CD4-positive, alpha-beta T cell (primary cell): ENCODE data around the gene PTGR2. TPM values are rescaled to one million over a fixed set of nuclear protein-coding genes. Genes with fewer than 3 reads are reported as not detected.
A peak's percentile ranks its signal among the peaks of the same experiment; 100 is the strongest.

ENCODE experiments used
- ATAC-seq: fragments of 200-7000 bp; cut with Tn5 transposase; one replicate; pipeline ENCODE4 v1.10.0; 2022; ENCODE audit warnings: mild to moderate bottlenecking; ENCODE audit not compliant: poor library complexity
- CTCF ChIA-PET: fragments of 350-600 bp; sonication (Branson Sonifier 250); formaldehyde crosslinking; loops from one replicate; lab custom pipeline; 2021; ENCODE audit warnings: antibody characterized with exemption, inconsistent platforms; lab: Charles Lee
- POLR2A ChIA-PET: fragments of 350-600 bp; sonication (Branson Sonifier 250); formaldehyde crosslinking; loops from one replicate; lab custom pipeline; 2021; ENCODE audit warnings: antibody characterized with exemption, inconsistent platforms; lab: Charles Lee
- DNase-seq, 14 experiments: peaks; one replicate each; pipeline ENCODE4 v3.0.0-alpha.2; 2013 to 2020; ENCODE audit warnings: mixed read lengths in 2 of 14
- H3K27ac ChIP-seq, 2 donors: one replicate each; pipeline versions ENCODE4 v1.5.1 to v1.7.0; 2013; ENCODE audit warnings: low read length in 2 of 2, low read depth in 1 of 2, mild to moderate bottlenecking in 1 of 2
- H3K27me3 ChIP-seq, 2 experiments: 1 replicate in 1 of 2; 2 replicates in 1 of 2; pipeline versions ENCODE4 v1.6.1 to v1.7.0; 2013; ENCODE audit warnings: low read length in 2 of 2, control low read depth in 1 of 2, mild to moderate bottlenecking in 1 of 2, moderate library complexity in 1 of 2; ENCODE audit not compliant: insufficient read depth in 2 of 2, control insufficient read depth in 1 of 2
- H3K36me3 ChIP-seq: one replicate; pipeline ENCODE4 v1.6.1; 2013; ENCODE audit warnings: low read length, control low read depth; ENCODE audit not compliant: insufficient read depth
- H3K4me1 ChIP-seq: one replicate; pipeline ENCODE4 v1.6.1; 2013; ENCODE audit warnings: low read length, control low read depth; ENCODE audit not compliant: insufficient read depth
- H3K4me3 ChIP-seq: one replicate; pipeline ENCODE4 v1.5.1; 2013; ENCODE audit warnings: mild to moderate bottlenecking, low read length, moderate library complexity
- H3K9me3 ChIP-seq, 2 experiments: 1 replicate in 1 of 2; 2 replicates in 1 of 2; pipeline versions ENCODE4 v1.6.1 to v1.7.0; 2013; ENCODE audit warnings: low read length in 2 of 2, mild to moderate bottlenecking in 2 of 2, control low read depth in 1 of 2, moderate library complexity in 1 of 2; ENCODE audit not compliant: control insufficient read depth in 1 of 2, insufficient read depth in 1 of 2
- H3K27ac Mint-ChIP-seq: one replicate; pipeline ENCODE4 v1.8.0; 2020; ENCODE audit warnings: mixed read lengths
- H3K27me3 Mint-ChIP-seq: one replicate; pipeline ENCODE4 v1.8.0; 2021; ENCODE audit warnings: mixed read lengths
- H3K36me3 Mint-ChIP-seq: one replicate; pipeline ENCODE4 v1.8.0; 2021; ENCODE audit warnings: low read depth, mixed read lengths
- H3K4me1 Mint-ChIP-seq: one replicate; pipeline ENCODE4 v1.8.0; 2021; ENCODE audit warnings: low read depth, mixed read lengths
- H3K4me3 Mint-ChIP-seq: one replicate; pipeline ENCODE4 v1.8.0; 2020; ENCODE audit warnings: mild to moderate bottlenecking, mixed read lengths
- H3K9me3 Mint-ChIP-seq: one replicate; pipeline ENCODE4 v1.8.0; 2020; ENCODE audit warnings: mixed read lengths
- CTCF ChIP-seq: fragments of 200-600 bp; IDR thresholded peaks from one replicate; pipeline ENCODE4 v1.8.0; 2022; ENCODE audit warnings: antibody characterized with exemption, mild to moderate bottlenecking
- intact Hi-C, 2 experiments: fragments of 100-400 bp; cut with DNase I in 1 of 2; cut with micrococcal nuclease in 1 of 2; formaldehyde crosslinking; loops; one replicate each; pipeline versions ENCODE4 v1.15.1 to v1.9.0; 2023 to 2025; cut with DNase I, micrococcal nuclease
- total RNA-seq, 174 experiments: library from RNA in 2 of 174; stranded (reverse) in 2 of 174; gene quantifications; one replicate each; pipeline ENCODE4 v1.2.3 and lab custom pipeline; 2021 to 2026

PTGR2 gene
- total RNA-seq, 2 experiments from 2014 or later = 0.70 to 1.1 TPM

DNA sequence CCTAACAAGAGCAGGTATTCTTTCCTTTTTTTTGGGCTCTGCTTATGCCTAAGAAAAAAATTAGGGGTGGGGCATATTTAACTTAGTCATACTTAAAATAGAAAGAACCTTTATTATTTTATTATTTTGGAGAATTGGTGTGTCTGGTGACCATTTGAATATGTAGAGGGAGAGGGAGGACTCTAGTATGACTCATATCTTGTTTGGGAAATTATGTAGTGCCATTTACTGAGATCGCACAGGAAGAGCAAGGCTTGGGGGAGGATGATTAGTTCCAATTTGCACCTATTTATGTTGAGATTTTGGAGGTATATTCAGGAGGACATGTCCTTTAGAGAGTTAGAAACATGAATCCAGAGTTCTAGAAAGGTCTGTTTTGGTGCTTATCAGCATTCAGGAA, 44.9 kb downstream of the PTGR2 start:
- TF ChIP-seq CTCF = no peak
- Mint-ChIP-seq H3K9me3 (no peaks in the 10 kb centered on the region), H3K36me3 (peaks cover 82% of the 10 kb centered on the region), H3K27me3 (no peaks in the 10 kb centered on the region), H3K4me1 (peaks cover 10% of the 10 kb centered on the region), H3K4me3 (no peak overlapping the region), H3K27ac (peak overlapping the region; percentile 20)
- ChIA-PET CTCF (no interaction called here), POLR2A (no interaction called here)
- intact Hi-C loops = no loop called here
- peaks cover 83% of the 10 kb centered on the region for H3K36me3 ChIP-seq
- H3K4me1 ChIP-seq = no peaks in the 10 kb centered on the region
- ATAC-seq (no peak), DNase-seq (no peak)
- H3K27me3 ChIP-seq = no peaks in the 10 kb centered on the region
- no peak overlapping the region for H3K27ac ChIP-seq
- H3K9me3 ChIP-seq = no peaks in the 10 kb centered on the region
- no peak overlapping the region for H3K4me3 ChIP-seq

DNA sequence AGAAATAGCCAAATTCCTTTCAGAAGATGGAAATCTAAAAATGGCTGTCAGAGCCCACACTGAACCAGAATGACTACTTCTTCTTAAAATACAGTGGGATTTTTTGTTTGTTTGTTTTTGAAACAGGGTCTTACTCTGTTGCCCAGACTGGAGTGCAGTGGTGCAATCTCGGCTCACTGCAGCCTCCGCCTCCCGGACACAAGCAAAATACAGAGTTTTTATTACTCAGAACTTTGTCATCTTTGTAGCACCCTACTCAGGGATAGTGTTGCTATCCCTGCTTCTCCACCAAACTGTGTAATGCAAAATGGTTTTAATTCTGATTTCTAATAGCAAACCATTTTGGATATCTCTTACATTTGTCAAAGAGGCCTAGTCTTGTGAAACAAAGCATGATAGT, 51.4 kb downstream of the PTGR2 start:
- no peak for ATAC-seq
- intact Hi-C loops = no loop called here
- H3K4me3 ChIP-seq = no peak overlapping the region
- POLR2A ChIA-PET = no interaction called here
- Mint-ChIP-seq H3K36me3 (peaks cover 90% of the 10 kb centered on the region), H3K4me1 (no peaks in the 10 kb centered on the region), H3K27me3 (no peaks in the 10 kb centered on the region), H3K9me3 (no peaks in the 10 kb centered on the region), H3K4me3 (no peak overlapping the region), H3K27ac (no peak overlapping the region)
- CTCF ChIA-PET = no interaction called here
- TF ChIP-seq CTCF = no peak
- no peak overlapping the region for H3K27ac ChIP-seq
- no peak for DNase-seq
- H3K27me3 ChIP-seq = no peaks in the 10 kb centered on the region
- H3K9me3 ChIP-seq = no peaks in the 10 kb centered on the region
- H3K4me1 ChIP-seq = no peaks in the 10 kb centered on the region
- H3K36me3 ChIP-seq = peaks cover 85% of the 10 kb centered on the region

DNA sequence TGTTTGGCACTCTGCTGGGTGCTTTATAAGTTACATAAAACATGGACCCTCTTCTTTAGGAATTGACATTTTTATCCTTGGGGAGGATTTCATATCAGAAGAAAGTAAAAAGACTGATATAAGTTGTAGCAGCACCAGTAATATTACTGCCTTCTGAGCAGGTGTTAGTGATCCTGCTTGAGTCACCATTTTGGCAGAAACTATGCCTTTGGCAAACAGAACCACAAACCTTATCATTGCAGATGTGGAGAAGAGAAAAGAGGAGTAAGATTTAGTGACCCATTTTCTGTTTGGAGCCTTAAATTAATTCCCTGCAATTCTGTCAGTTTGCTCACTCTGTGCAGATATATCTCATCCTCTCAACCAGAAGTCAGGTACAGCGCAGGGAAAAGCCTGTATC, 58.0 kb downstream of the PTGR2 start:
- intact Hi-C loops = no loop called here
- Mint-ChIP-seq H3K9me3 (peaks cover 5% of the 10 kb centered on the region), H3K36me3 (peaks cover 95% of the 10 kb centered on the region), H3K27ac (peak overlapping the region; percentile 32), H3K4me1 (peaks cover 4% of the 10 kb centered on the region), H3K27me3 (no peaks in the 10 kb centered on the region), H3K4me3 (no peak overlapping the region)
- no peaks in the 10 kb centered on the region for H3K27me3 ChIP-seq
- peaks cover 4 to 9% of the 10 kb centered on the region in 2 experiments for H3K9me3 ChIP-seq
- ChIA-PET POLR2A (no interaction called here), CTCF (no interaction called here)
- DNase-seq = no peak
- peaks cover 87% of the 10 kb centered on the region for H3K36me3 ChIP-seq
- no peak overlapping the region for H3K4me3 ChIP-seq
- H3K27ac ChIP-seq = no peak overlapping the region
- no peak for TF ChIP-seq CTCF
- no peaks in the 10 kb centered on the region for H3K4me1 ChIP-seq
- no peak for ATAC-seq
